WI38 (cell line): Measurements from ENCODE around the gene MMP28.
A peak's percentile ranks its signal among the peaks of the same experiment; 100 is the strongest.

Source experiments
- H3K4me3 ChIP-seq: 2 replicates; pipeline ENCODE4 v1.5.1; 2011; ENCODE audit warnings: low read depth, mild to moderate bottlenecking, control low read depth, low read length
- TF ChIP-seq, protein P1 (sequence below): IDR thresholded peaks from 2 replicates; pipeline ENCODE4 v1.5.1; 2012; ENCODE audit warnings: low read depth, mild to moderate bottlenecking, control low read depth, low read length

The MMP28 gene

DNA sequence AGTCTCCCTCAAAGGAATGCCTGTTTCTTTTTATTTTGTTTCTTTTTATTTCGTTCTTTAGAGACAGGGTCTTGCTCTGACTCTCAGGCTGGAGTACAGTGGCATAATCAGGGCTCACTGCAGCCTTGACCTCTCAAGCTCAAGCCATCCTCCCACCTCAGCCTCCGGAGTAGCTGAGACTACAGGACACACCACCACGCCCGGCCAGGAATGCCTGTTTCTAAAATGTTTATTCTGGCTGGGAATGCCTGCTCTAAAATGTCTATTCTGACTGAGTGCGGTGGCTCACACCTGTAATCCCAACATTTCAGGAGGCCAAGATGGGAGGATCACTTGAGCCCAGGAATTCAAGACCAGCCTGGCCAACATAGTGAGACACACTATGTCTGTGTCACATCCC, 2.5 kb upstream of the MMP28 start:
- TF ChIP-seq, protein P1, sequence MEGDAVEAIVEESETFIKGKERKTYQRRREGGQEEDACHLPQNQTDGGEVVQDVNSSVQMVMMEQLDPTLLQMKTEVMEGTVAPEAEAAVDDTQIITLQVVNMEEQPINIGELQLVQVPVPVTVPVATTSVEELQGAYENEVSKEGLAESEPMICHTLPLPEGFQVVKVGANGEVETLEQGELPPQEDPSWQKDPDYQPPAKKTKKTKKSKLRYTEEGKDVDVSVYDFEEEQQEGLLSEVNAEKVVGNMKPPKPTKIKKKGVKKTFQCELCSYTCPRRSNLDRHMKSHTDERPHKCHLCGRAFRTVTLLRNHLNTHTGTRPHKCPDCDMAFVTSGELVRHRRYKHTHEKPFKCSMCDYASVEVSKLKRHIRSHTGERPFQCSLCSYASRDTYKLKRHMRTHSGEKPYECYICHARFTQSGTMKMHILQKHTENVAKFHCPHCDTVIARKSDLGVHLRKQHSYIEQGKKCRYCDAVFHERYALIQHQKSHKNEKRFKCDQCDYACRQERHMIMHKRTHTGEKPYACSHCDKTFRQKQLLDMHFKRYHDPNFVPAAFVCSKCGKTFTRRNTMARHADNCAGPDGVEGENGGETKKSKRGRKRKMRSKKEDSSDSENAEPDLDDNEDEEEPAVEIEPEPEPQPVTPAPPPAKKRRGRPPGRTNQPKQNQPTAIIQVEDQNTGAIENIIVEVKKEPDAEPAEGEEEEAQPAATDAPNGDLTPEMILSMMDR: no peak
- H3K4me3 ChIP-seq: no peak overlapping the region

DNA sequence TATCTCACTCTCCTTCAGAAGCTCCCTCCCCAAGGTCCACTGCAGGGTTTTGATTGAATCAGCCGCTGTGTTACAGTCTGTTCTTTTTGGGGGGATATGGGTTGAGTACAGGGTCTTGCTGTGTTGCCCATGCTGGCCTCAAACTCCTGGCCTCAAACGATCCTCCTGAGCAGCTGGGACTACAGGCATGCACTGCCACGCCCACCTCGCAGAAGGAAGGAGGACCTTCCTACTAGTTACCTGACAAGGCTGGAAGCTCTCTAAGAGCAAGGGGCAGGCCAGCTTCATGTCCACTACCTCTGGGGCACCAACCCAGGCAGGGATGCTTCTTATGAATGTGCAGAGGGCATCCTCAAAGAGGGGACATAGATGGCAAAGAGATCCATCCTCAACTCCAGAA, 1.9 kb upstream of the MMP28 start:
- TF ChIP-seq, protein P1: no peak
- no peak overlapping the region for H3K4me3 ChIP-seq

DNA sequence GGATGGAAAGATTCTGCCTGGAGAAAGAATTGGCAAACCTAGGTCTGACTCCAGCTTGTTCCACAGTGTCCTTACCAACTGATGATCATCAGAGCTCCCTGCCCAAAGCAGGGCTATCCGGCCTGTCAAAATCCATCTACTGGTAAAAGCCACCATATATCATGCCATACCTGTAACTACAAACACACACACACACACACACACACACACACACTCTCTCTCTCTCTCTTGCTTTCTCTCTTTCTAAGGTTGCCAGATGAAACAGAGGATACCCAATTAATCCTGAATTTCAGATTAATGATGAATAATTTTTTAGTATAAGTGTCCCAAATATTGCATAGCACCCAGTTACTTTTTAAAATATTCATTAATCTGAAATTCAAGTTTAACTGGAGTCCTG, 1.5 kb upstream of the MMP28 start:
- TF ChIP-seq, protein P1: no peak
- H3K4me3 ChIP-seq: no peak overlapping the region

DNA sequence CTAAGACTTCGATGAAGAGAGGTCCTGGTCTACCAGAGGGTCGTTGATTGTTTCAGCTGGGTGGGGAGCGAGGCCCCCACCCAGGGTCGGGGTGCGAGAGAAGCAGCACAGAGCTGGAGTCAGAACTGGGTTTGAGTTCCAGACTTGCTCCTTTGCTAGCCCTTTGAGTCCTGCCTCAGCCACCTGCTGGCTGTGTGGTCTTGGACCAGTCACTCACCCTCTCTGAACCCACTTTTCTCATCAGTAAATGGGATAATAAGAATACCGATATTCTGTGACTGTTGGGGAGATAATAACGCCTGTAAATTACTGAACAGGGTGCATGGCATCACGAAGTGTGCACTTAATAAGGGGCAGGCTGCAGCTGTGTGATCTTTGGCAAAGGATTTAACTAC, 427 bp upstream of the MMP28 start:
- H3K4me3 ChIP-seq: peak overlapping the region; percentile 58
- TF ChIP-seq, protein P1: no peak

DNA sequence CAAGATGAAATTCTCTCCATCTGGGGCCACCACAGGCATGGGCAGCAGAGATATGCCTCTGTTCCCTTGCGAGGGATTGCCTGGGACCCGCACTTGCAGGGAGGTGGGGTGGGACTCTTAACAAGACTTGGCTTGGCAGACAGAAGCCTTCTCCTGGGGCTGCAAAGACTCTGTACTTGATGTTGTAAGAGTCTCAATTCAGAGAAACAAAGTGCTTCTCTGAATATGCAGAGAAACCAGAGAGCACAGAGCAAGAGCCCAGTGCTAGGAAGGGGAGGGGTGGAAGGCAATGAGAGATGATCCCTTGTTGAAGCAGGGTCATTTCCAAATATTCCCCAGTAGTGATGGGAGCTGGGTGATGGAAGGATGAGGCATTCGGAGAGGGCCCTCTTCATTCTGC, 2.2 kb downstream of the MMP28 start:
- TF ChIP-seq, protein P1: no peak
- H3K4me3 ChIP-seq: no peak overlapping the region

DNA sequence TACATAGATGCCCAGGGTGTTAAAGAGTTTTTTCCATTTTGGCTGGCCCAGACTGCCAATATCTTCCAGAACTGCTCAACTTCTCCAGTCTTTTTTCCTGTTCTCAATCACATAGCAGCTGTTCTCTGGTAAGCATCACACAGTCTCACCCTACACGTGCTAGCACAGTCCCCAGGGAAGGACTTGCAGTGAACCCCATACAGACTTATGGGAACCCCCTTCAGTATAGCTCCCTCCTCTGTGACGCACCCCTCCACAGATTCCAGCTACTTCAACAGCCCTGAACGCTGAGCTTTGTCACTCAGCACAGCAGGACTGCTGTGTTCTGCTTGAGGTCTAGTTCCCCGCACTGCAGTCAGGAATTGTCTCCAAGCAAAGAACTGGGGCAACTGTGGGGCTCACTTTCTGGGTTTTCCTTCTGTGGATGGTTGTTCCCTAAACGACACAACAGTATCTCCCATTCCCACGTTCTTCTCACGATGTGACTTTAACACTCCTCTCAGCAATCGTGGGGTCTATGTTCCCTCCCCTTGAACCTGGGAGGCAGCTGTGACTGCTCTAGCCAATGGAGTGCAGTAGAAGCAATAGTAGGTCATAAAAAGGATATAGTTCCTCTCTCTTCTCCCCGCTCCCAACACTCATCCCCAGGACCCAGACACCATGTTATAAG, 3.6 kb downstream of the MMP28 start:
- no peak overlapping the region for H3K4me3 ChIP-seq
- TF ChIP-seq, protein P1: no peak

DNA sequence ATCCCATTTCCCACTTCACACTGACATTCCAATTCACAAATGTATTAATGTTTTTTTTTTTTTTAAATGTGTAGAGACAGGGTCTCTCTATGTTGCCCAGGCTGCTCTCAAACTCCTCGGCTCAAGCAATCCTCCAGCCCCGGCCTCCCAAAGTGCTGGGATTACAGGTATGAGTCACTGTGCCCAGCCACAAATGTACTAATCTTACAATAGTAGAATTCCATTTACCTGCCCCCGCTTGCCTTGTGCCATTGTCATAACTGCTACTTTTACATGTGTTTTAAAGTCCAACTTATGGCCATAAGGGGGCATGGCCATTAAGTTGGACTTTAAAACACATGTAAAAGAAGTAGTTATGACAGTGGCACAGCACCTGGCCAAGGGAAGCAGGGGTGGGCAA, 4.6 kb downstream of the MMP28 start:
- TF ChIP-seq, protein P1: no peak
- H3K4me3 ChIP-seq: no peak overlapping the region
